ENCODE results near the gene CPS1. TPM values are rescaled to one million over a fixed set of nuclear protein-coding genes. Genes with fewer than 3 reads are reported as not detected.

CPS1 gene
- total and polyA plus RNA-seq, 2 of the 4 experiments (the other 2 are of a cell fraction), result 5.4 to 20.1 TPM

DNA sequence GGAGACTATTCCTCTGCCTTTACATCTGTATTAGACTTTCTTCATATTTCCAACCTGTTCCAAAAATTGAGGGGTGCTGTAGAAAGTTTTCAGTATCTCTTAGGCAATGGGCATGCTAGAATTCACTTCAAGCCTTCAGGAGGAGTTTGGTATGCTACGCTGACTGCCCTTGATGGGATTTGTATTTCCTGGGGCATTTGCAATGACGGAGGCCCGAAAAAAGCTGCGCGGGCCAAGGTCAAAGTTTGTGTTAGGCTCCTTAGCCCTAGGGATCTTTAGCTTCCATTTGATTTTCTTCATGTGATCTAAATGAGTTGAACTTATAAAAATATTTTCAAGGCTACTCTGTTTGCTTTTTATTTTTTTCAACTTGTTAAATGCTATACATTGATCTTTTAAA, 5.1 kb downstream of the CPS1 start:
- no peak overlapping the region for H3K56ac ChIP-seq (ENCODE audit: extremely low read depth, insufficient read depth, low read length)
- H3K27ac ChIP-seq (ENCODE audit: insufficient read depth, low read length), result no peak overlapping the region
- no peak overlapping the region for H2BK120ac ChIP-seq (ENCODE audit: low read depth, low read length)
- 83% methylated on average over 1 of the region's 5 CpGs; no CpG with 5 or more reads in 1 of the 2 experiments for WGBS, 2 experiments (ENCODE audit: extremely low coverage in 2 of 2, insufficient read length in 1 of 2)
- BruUV-seq (replicated peaks), result no TSS peak
- H3K23ac ChIP-seq (ENCODE audit: low read depth, low read length), result no peak overlapping the region
- no peak overlapping the region for H3K18ac ChIP-seq (ENCODE audit: low read depth, low read length)
- DNase-seq, result no peak
- no peak overlapping the region for H2AK5ac ChIP-seq (ENCODE audit: low read depth, low read length)
- H4K5ac ChIP-seq (ENCODE audit: low read depth, low read length), result no peak overlapping the region
- intact Hi-C loops (cut with micrococcal nuclease), result no loop called here
- H3K36me3 ChIP-seq (ENCODE audit: control insufficient read depth, insufficient read depth, low read length), result no peaks in the 10 kb centered on the region
- H3K27me3 ChIP-seq (ENCODE audit: control insufficient read depth, insufficient read depth, low read length), result no peaks in the 10 kb centered on the region
- POLR2A ChIA-PET (ENCODE audit: unreplicated experiment), result no interaction called here
- no peak overlapping the region for H4K91ac ChIP-seq (ENCODE audit: insufficient read depth, low read depth, low read length)
- no peak overlapping the region for H3K4ac ChIP-seq (ENCODE audit: low read depth, low read length)
- no peak for ATAC-seq (ENCODE audit: low read depth)
- no peak overlapping the region for H2AK9ac ChIP-seq (replicated peaks; ENCODE audit: low read depth, low read length, poor library complexity)
- H3K4me3 ChIP-seq (ENCODE audit: insufficient read depth, low read depth, low read length), result no peak overlapping the region
- no peak overlapping the region for H2BK15ac ChIP-seq (ENCODE audit: low read depth, low read length)
- no peak overlapping the region for H4K8ac ChIP-seq (ENCODE audit: low read depth in 2 of 2, low read length in 2 of 2)
- no peak overlapping the region for H3K9ac ChIP-seq (ENCODE audit: low read depth, low read length)
- TF ChIP-seq MAFK (IDR thresholded peaks at IDR 0.05; ENCODE audit: low read depth, low read length) (no peak), CHD1 (IDR thresholded peaks at IDR 0.05; ENCODE audit: low read depth, low read length) (no peak), RCOR1 (IDR thresholded peaks at IDR 0.05; ENCODE audit: insufficient replicate concordance, low read length) (no peak), NFE2L2 (IDR thresholded peaks at IDR 0.05; ENCODE audit: low read depth, low read length) (no peak), MXI1 (IDR thresholded peaks at IDR 0.05; ENCODE audit: borderline replicate concordance, low read depth, low read length) (no peak), RFX5 (IDR thresholded peaks at IDR 0.05; ENCODE audit: low read depth, low read length) (no peak), CEBPB (IDR thresholded peaks at IDR 0.05; ENCODE audit: low read depth, low read length) (no peak), POLR2A (IDR thresholded peaks at IDR 0.05; ENCODE audit: low read depth, low read length) (no peak), MAZ (IDR thresholded peaks at IDR 0.05; ENCODE audit: borderline replicate concordance, low read depth, low read length) (no peak), FOS (IDR thresholded peaks at IDR 0.05; ENCODE audit: low read depth, low read length) (no peak), BHLHE40 (IDR thresholded peaks at IDR 0.05; ENCODE audit: low read depth, low read length) (no peak), RAD21 (IDR thresholded peaks at IDR 0.05; ENCODE audit: low read length) (no peak), SMC3 (IDR thresholded peaks at IDR 0.05; ENCODE audit: low read depth, low read length) (no peak)
- TF ChIP-seq, protein P1, sequence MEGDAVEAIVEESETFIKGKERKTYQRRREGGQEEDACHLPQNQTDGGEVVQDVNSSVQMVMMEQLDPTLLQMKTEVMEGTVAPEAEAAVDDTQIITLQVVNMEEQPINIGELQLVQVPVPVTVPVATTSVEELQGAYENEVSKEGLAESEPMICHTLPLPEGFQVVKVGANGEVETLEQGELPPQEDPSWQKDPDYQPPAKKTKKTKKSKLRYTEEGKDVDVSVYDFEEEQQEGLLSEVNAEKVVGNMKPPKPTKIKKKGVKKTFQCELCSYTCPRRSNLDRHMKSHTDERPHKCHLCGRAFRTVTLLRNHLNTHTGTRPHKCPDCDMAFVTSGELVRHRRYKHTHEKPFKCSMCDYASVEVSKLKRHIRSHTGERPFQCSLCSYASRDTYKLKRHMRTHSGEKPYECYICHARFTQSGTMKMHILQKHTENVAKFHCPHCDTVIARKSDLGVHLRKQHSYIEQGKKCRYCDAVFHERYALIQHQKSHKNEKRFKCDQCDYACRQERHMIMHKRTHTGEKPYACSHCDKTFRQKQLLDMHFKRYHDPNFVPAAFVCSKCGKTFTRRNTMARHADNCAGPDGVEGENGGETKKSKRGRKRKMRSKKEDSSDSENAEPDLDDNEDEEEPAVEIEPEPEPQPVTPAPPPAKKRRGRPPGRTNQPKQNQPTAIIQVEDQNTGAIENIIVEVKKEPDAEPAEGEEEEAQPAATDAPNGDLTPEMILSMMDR (conservative IDR thresholded peaks at IDR 0.05; ENCODE audit: low read depth, low read length), result no peak
- TF ChIP-seq, protein P2, sequence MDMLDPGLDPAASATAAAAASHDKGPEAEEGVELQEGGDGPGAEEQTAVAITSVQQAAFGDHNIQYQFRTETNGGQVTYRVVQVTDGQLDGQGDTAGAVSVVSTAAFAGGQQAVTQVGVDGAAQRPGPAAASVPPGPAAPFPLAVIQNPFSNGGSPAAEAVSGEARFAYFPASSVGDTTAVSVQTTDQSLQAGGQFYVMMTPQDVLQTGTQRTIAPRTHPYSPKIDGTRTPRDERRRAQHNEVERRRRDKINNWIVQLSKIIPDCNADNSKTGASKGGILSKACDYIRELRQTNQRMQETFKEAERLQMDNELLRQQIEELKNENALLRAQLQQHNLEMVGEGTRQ (IDR thresholded peaks at IDR 0.05; ENCODE audit: low read depth, low read length), result no peak
- TF ChIP-seq, protein P3, sequence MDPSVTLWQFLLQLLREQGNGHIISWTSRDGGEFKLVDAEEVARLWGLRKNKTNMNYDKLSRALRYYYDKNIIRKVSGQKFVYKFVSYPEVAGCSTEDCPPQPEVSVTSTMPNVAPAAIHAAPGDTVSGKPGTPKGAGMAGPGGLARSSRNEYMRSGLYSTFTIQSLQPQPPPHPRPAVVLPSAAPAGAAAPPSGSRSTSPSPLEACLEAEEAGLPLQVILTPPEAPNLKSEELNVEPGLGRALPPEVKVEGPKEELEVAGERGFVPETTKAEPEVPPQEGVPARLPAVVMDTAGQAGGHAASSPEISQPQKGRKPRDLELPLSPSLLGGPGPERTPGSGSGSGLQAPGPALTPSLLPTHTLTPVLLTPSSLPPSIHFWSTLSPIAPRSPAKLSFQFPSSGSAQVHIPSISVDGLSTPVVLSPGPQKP (IDR thresholded peaks at IDR 0.05; ENCODE audit: borderline replicate concordance, low read depth, low read length), result no peak
- H3K14ac ChIP-seq (replicated peaks; ENCODE audit: low read depth, low read length), result no peak overlapping the region
- CTCF ChIA-PET, result no interaction called here
- no peaks in the 10 kb centered on the region for H3K79me1 ChIP-seq (ENCODE audit: low read depth in 1 of 2, low read length in 2 of 2)
- no peaks in the 10 kb centered on the region for H4K20me1 ChIP-seq (ENCODE audit: insufficient read depth, low read length)
- no peak overlapping the region for H2BK20ac ChIP-seq (ENCODE audit: low read depth, low read length)
- in situ Hi-C loops (cut with MboI; ENCODE audit: low sequenced_read_pairs), result no loop called here
- dilution Hi-C loops (cut with HindIII; ENCODE audit: low sequenced_read_pairs, unreplicated experiment), result no loop called here
- no peak overlapping the region for H2BK5ac ChIP-seq (ENCODE audit: low read depth, low read length, poor library complexity, severe bottlenecking)
- H2AFZ ChIP-seq (replicated peaks; ENCODE audit: low read length, poor library complexity), result no peak overlapping the region
- H3K9me3 ChIP-seq (ENCODE audit: control insufficient read depth, insufficient read depth, low read length), result no peaks in the 10 kb centered on the region
- H3K9me1 ChIP-seq (ENCODE audit: insufficient read depth, low read length), result no peaks in the 10 kb centered on the region
- no peak overlapping the region for H3K4me2 ChIP-seq (ENCODE audit: low read depth, low read length)
- no peaks in the 10 kb centered on the region for H3K4me1 ChIP-seq (ENCODE audit: control insufficient read depth, insufficient read depth, low read length)

Measured in IMR-90 (cell line).